Measurements from ENCODE around the gene SLC4A2.

Gene SLC4A2

GRCh38 chr7:151095828-151096475 lies 36.6 kb downstream of the SLC4A2 start:
- DNase-seq, result no peak

GRCh38 chr7:151099486-151100211 lies 40.3 kb downstream of the SLC4A2 start:
- DNase-seq, result no peak

DNA sequence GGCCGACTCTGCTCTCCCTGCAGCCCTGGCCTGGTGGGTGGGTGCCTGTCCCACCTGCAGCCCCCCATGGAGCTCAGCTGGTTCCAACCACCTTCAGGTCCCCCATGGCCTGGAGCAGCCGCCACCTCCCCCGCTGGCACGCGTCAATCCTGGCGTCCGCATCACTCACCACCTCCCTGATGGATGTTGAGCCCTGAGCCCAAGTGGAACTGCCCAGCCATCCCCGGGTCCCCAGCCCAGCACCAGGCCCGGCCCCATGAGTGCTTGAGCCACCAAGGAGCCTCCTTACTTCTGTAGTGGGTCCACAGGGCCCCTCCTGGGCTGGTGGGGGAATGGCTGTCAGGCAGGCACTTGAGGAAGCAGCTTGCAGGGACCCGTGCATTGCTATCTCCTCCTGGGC lies 41.5 kb downstream of the SLC4A2 start:
- DNase-seq, result no peak

GRCh38 chr7:151101621-151102396 lies 42.4 kb downstream of the SLC4A2 start:
- DNase-seq, result no peak

GRCh38 chr7:151102991-151103390 lies 43.6 kb downstream of the SLC4A2 start:
- DNase-seq, result no peak

DNA sequence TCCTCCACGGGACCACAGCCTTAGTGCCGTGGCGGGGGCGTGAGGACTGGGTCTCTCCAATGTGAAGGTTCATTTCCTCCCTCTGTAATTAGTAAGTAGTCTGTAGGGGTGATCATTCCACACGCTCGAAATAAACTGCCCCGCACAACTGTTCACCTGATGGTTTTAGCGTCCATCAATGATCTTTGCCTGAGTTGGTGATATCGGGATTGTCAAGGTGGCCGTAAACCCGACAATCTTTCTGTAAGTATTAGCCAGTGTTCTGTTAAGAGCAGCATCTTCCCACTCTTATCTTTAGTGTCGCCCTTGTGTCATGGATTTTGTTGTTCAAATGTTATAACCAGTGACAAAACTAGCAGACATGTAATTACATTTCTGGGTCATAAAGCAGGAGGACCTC lies 44.6 kb downstream of the SLC4A2 start:
- DNase-seq, result no peak

GRCh38 chr7:151104411-151105235 lies 45.2 kb downstream of the SLC4A2 start:
- DNase-seq, result no peak

DNA sequence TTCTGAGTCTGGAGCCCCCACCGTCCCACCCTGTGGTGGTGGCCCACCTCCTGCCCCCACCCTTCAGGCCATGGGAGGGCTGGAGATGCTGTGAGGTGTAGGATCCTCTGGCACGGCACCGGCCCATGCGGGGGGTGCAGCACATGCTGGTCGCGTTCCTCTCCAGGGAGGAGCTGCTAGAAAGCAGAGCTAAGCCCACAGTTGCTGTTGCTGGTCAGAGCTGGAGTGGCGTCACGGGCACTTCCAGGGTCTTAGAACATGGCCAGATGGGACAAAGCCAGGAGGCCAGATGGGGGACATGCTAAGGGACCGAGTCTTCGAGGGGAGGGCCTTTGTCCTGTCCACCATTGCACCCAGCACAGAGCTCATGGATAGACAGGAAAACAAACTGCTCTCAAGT lies 48.5 kb downstream of the SLC4A2 start:
- no peak for DNase-seq

- no peak for DNase-seq
Observed at GRCh38 chr7:151109094-151110048, 50.0 kb downstream of the SLC4A2 start.

DNA sequence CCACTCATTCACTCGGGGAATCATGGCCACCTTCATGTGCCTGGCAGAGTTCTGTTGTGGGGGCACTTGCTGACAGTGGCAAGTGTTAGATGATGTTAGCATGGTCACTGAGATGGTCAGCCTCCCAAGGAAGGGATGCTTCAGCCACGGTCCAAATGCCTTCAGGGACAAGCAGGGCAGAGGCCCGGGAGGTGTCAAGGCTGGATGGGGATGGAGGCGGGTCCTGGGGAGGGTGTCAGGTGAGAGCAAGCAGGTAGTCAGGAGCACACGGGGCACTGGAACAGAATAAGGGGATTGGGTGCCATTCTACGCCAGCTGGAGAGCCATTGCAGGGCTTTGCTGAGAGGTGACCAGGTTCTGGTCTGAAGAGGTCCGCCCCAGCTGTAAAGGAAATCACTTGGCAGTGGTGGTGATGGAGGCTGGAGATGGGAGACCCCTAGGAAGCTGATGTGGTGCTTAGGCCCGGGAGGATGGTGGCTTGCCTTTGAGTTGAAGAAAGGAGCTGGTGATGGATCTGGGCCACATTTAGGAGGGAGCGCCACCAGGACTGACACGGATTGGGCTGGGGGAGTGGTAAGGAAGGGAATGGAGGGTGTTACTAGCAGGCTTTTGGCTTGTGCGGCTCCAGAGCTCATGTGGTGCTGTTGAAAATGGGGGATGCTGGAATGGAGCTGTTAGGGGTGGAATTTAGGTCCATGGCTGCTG lies 51.0 kb downstream of the SLC4A2 start:
- no peak for DNase-seq

DNA sequence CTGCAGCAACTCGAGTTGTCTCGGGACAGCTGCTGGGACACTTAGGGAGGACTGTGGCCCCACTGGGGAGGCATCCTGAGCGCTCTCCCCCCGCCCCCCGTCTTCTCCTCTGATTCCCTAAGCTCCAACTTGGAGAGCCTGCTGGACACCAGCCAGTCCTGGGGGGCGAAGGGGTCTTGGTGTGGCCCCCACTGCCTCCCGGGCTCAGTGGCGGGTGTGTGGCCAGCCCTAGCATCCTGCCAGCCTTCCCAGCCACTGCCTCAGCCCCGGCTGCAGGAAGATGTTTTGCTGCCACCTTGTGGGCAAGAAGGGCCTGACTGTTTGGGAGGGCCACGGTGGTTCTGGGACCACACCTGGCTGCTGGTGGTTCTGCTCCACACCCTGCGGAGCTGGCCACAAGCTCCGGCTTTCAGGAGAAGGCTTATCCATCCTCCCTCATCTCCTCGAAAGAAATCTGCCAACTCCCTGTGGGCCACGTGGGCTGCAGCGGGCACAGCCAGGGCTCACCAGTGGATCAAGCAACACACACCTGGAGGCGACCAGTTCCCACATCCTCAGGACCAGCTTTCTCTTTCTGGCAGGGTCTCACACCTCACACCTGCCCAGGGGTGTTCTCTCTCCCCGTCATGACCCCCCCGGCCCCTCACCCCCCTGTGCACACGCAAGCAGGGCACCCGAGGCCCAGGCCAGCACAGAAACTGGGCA lies 51.7 kb downstream of the SLC4A2 start:
- peak; percentile 78 for DNase-seq

GRCh38 chr7:151113344-151114150 lies 54.2 kb downstream of the SLC4A2 start:
- no peak for DNase-seq

GRCh38 chr7:151114151-151115090 lies 55.0 kb downstream of the SLC4A2 start:
- DNase-seq, result no peak

- DNase-seq, result peak; percentile 20
Observed at GRCh38 chr7:151115121-151115835, 55.9 kb downstream of the SLC4A2 start.

GRCh38 chr7:151115836-151116418 lies 56.5 kb downstream of the SLC4A2 start:
- DNase-seq, result no peak

DNA sequence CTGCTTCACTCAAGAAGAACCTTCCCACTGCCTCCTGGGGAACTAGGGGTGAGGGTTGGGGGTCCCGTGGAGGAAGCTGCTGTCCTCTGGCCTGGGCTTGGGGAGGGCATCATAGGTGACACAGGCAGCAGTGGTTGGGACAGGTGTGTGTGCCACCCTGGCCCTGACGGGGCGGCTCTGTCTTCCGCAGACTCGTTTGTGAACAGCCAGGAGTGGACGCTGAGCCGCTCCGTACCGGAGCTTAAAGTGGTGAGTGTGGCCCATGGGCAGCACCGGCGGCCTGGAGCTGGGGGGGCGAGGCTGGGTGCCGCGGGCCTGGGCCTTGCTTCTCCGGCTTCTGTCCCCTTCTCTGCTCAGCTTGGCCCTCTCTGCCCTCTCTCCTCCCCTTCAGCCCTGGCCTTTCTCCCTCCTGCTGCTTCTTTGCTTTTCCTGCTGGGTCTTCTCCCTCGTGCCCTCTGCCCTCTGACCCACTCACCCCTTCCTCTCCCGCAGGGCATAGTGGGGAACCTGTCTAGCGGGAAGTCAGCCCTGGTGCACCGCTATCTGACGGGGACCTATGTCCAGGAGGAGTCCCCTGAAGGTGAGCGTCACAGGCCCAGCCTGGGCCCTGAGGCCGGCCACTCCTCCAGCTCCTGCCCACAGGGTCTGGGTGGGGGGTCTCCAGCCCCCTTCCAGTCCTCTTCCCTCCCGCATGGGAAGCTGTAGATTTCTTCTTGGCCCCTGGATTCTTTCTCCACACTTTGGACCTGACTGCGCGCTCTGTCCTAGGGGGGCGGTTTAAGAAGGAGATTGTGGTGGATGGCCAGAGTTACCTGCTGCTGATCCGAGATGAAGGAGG lies 57.4 kb downstream of the SLC4A2 start:
- DNase-seq, result no peak

Data from activated CD4-positive, alpha-beta T cell treated with anti-CD3 and anti-CD28 coated beads, Interleukin-2, amount 50 U/mL, for 1 hour (primary cell).